OCI-LY1 (cell line): ENCODE measurements around the gene BEX2.

Source experiments
- EZH2 ChIP-seq: fragments of 200-600 bp; sonication (generic), shearing (Covaris generic); IDR thresholded peaks from 2 replicates; pipeline ENCODE4 v1.8.0; 2017; ENCODE audit warnings: borderline replicate concordance, mixed run types, mild to moderate bottlenecking, antibody characterized with exemption, low read length, moderate library complexity, mixed read lengths
- TF ChIP-seq, protein P1 (sequence below): fragments of 200-600 bp; sonication (generic), shearing (Covaris generic); IDR thresholded peaks from 2 replicates; pipeline ENCODE4 v1.5.1; 2017; ENCODE audit warnings: mild to moderate bottlenecking, antibody characterized with exemption, low read length, moderate library complexity, mixed read lengths

DNA sequence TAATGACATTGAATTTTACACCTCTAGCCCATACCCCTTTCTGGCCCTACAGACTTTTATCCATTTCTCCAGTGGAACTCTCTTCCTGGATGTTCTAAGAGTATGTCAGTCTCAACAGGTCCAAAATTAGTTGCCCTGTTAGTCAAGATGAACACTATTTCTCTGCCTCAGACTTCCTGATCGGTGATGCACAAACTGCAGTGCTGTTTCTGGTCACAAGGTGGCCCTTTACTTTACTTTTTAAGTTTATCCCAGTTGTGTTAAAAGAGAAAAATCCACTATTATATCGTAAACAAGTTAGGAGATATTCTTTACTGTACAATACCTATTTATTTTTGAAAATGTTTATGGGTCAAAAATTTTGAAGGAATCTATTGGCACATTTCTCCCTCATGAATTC is 32.3 kb upstream of the BEX2 start:
- TF ChIP-seq, protein P1, sequence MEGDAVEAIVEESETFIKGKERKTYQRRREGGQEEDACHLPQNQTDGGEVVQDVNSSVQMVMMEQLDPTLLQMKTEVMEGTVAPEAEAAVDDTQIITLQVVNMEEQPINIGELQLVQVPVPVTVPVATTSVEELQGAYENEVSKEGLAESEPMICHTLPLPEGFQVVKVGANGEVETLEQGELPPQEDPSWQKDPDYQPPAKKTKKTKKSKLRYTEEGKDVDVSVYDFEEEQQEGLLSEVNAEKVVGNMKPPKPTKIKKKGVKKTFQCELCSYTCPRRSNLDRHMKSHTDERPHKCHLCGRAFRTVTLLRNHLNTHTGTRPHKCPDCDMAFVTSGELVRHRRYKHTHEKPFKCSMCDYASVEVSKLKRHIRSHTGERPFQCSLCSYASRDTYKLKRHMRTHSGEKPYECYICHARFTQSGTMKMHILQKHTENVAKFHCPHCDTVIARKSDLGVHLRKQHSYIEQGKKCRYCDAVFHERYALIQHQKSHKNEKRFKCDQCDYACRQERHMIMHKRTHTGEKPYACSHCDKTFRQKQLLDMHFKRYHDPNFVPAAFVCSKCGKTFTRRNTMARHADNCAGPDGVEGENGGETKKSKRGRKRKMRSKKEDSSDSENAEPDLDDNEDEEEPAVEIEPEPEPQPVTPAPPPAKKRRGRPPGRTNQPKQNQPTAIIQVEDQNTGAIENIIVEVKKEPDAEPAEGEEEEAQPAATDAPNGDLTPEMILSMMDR: peak; percentile 64
- no peak for TF ChIP-seq EZH2
